ENCODE results near the gene KLHDC10.
"Not testable (repeated sequence)": the region's sequence is repeated elsewhere in the genome, so short reads cannot be mapped to it uniquely, and the experiment has no call there.

The KLHDC10 gene

GRCh38 chr7:130069978-130070860 is at the start of gene KLHDC10:
Gene KLHDC10, plus strand, starts transcription at chr7:130070534. Its CDS starts 110 bp downstream, at chr7:130070644.
- peak; percentile 92 for DNase-seq

GRCh38 chr7:130021105-130021834 is 49.1 kb upstream of the KLHDC10 start:
- DNase-seq = no peak

- DNase-seq = no peak
Observed at GRCh38 chr7:130022115-130022514, 48.2 kb upstream of the KLHDC10 start.

- no peak for DNase-seq
Observed at GRCh38 chr7:130022623-130023175, 47.6 kb upstream of the KLHDC10 start.

- no peak for DNase-seq
Observed at GRCh38 chr7:130024390-130024789, 45.9 kb upstream of the KLHDC10 start.

- DNase-seq = no peak
Observed at GRCh38 chr7:130032698-130033097, 37.6 kb upstream of the KLHDC10 start.

GRCh38 chr7:130037703-130038102 is 32.6 kb upstream of the KLHDC10 start:
- DNase-seq = no peak

GRCh38 chr7:130040576-130040975 is 29.8 kb upstream of the KLHDC10 start:
- DNase-seq = no peak

- no peak for DNase-seq
Observed at GRCh38 chr7:130047831-130048230, 22.5 kb upstream of the KLHDC10 start.

- DNase-seq = no peak
Observed at GRCh38 chr7:130048906-130049305, 21.4 kb upstream of the KLHDC10 start.

- not testable (repeated sequence) for DNase-seq
Observed at GRCh38 chr7:130052250-130052649, 18.1 kb upstream of the KLHDC10 start.

GRCh38 chr7:130055198-130055597 is 15.1 kb upstream of the KLHDC10 start:
- not testable (repeated sequence) for DNase-seq

GRCh38 chr7:130062246-130062645 is 8.1 kb upstream of the KLHDC10 start:
- DNase-seq = no peak

- no peak for DNase-seq
Observed at GRCh38 chr7:130063036-130063435, 7.3 kb upstream of the KLHDC10 start.

GRCh38 chr7:130064580-130064926 is 5.8 kb upstream of the KLHDC10 start:
- not testable (repeated sequence) for DNase-seq

GRCh38 chr7:130065500-130066152 is 4.7 kb upstream of the KLHDC10 start:
- no peak for DNase-seq

- DNase-seq = no peak
Observed at GRCh38 chr7:130069179-130069977, 956 bp upstream of the KLHDC10 start.

GRCh38 chr7:130070861-130071622 is 708 bp downstream of the KLHDC10 start:
- DNase-seq = no peak

GRCh38 chr7:130071701-130072622 is 1.6 kb downstream of the KLHDC10 start:
- peak; percentile 25 for DNase-seq

- DNase-seq = no peak
Observed at GRCh38 chr7:130079846-130080394, 9.6 kb downstream of the KLHDC10 start.

All from SIG-M5 (cell line).